ENCODE results near the gene TMEM126A.

- TF ChIP-seq CTCF (IDR thresholded peaks at IDR 0.05) (no peak), POLR2A (IDR thresholded peaks at IDR 0.05) (no peak)
Measured at GRCh38 chr11:85647078-85647477, 689 bp upstream of the TMEM126A start.

All from lower leg skin (tissue), 3 donors.